Pancreas (tissue), 10 donors: ENCODE results near the gene UBAC2. TPM values are rescaled to one million over a fixed set of nuclear protein-coding genes. Genes with fewer than 3 reads are reported as not detected.

Experiments used
- ATAC-seq, 4 donors: fragments of 200-7000 bp; cut with Tn5 transposase; one replicate each; pipeline versions ENCODE4 v1.8.0 to v1.9.1; 2020; ENCODE audit warnings: mild to moderate bottlenecking in 4 of 4, moderate library complexity in 4 of 4
- DNase-seq, 6 donors: peaks; one replicate each; pipeline ENCODE4 v3.0.0-alpha.2; 2020
- FAIRE-seq: peaks from 2 replicates; lab custom pipeline; 2012; peaks lifted over from hg19 to GRCh38; lab: Jason Lieb, UNC
- H3K27ac ChIP-seq, 4 donors: fragments of 200-600 bp; sonication (generic); 1 replicate in 3 of 4; 2 replicates in 1 of 4; pipeline versions ENCODE4 v1.5.0 to v1.8.0; 2020
- H3K27me3 ChIP-seq, 4 donors: fragments of 200-600 bp; one replicate each; pipeline ENCODE4 v1.8.0; 2021
- H3K36me3 ChIP-seq, 3 donors: fragments of 200-600 bp; sonication (generic) in 1 of 3; one replicate each; pipeline versions ENCODE4 v1.5.0 to v1.8.0; 2020 to 2021
- H3K4me1 ChIP-seq, 3 donors: fragments of 200-600 bp; one replicate each; pipeline ENCODE4 v1.8.0; 2021
- H3K4me3 ChIP-seq, 4 donors: fragments of 200-600 bp; sonication (generic) in 2 of 4; one replicate each; pipeline versions ENCODE4 v1.5.0 to v1.8.0; 2020 to 2021
- H3K9me3 ChIP-seq, 4 donors: fragments of 200-600 bp; one replicate each; pipeline ENCODE4 v1.8.0; 2021
- CTCF ChIP-seq, 4 donors: fragments of 200-600 bp; sonication (generic) in 3 of 4; IDR thresholded peaks; one replicate each; pipeline versions ENCODE4 v1.5.0 to v1.8.0; 2021; ENCODE audit warnings: antibody characterized with exemption in 4 of 4
- WGBS, 2 donors: extraction: QIAGEN DNeasy Blood & Tissue Kit; methylation state at CpG; one replicate each; pipeline ENCODE4 v1.1.7; 2013; 5-methylcytosine and 5-hydroxymethylcytosine counted together
- intact Hi-C, 3 donors: fragments of 100-400 bp; cut with DNase I; formaldehyde crosslinking; loops; one replicate each; pipeline versions ENCODE4 v1.11.1 to v1.14.2; 2022
- polyA plus RNA-seq, 2 donors: library from polyadenylated mRNA; stranded (reverse); fragments of 200-250 nt; gene quantifications; one replicate each; pipeline ENCODE4 v1.2.3, GENCODE V29; 2013
- total RNA-seq, 6 donors: library from RNA; stranded (reverse); fragmentation: NEBNext Ultra II Directional in 4 of 6; extraction: Animal tissue kit (Norgen Biotek cat#: 25700) in 4 of 6; gene quantifications; one replicate each; pipeline versions ENCODE4 v1.2.1 to v1.2.4, GENCODE V29; 2021 to 2023
- donor health status: healthy with polysubstance abuse.
- donor health status: DM: no; HTN: no; CAD: no; lungs with moderate emphysema.
- donor health status: DM: no; HTN: no; CAD: no.
- donor health status: control.
- donor health status: control.
- donor health status: Bipolar disorder and iron deficiency.
- donor health status: DM: yes; HTN: yes; CAD: no.
- donor health status: DM: no; HTN: no; CAD: no.
- donor health status: DM: no; HTN: no; CAD: no.
- donor health status: DM: yes; HTN: yes; CAD: no.

Gene UBAC2
- total and polyA plus RNA-seq, 8 donors: 17.5 to 29.5 (median 26.9) TPM

- H3K4me1 ChIP-seq: peaks cover 0 to 7% (median 5%) of the 10 kb centered on the region in 3 donors
- intact Hi-C loops: no loop called here
- H3K27ac ChIP-seq: no peak overlapping the region
- WGBS, 2 donors: 31 to 40% methylated on average over 1 of the region's 1 CpG
- no peaks in the 10 kb centered on the region for H3K27me3 ChIP-seq
- ATAC-seq: no peak
- TF ChIP-seq CTCF (IDR thresholded peaks at IDR 0.05): no peak
- DNase-seq: no peak
- no peak overlapping the region for H3K4me3 ChIP-seq
- no peaks in the 10 kb centered on the region for H3K36me3 ChIP-seq
- H3K9me3 ChIP-seq: no peaks in the 10 kb centered on the region
- FAIRE-seq: no peak
Measured at GRCh38 chr13:99313941-99314340, 113.3 kb downstream of the UBAC2 start.

GRCh38 chr13:99314640-99315176 lies 114.1 kb downstream of the UBAC2 start:
- no peak for DNase-seq
- intact Hi-C loops: no loop called here
- H3K27me3 ChIP-seq: no peaks in the 10 kb centered on the region
- WGBS, 2 donors: 87 to 89% methylated on average over 10 of the region's 10 CpGs
- no peaks in the 10 kb centered on the region for H3K36me3 ChIP-seq
- H3K9me3 ChIP-seq: no peaks in the 10 kb centered on the region
- ATAC-seq: no peak
- FAIRE-seq: no peak
- H3K27ac ChIP-seq: no peak overlapping the region
- peaks cover 0 to 7% (median 5%) of the 10 kb centered on the region in 3 donors for H3K4me1 ChIP-seq
- no peak for TF ChIP-seq CTCF (IDR thresholded peaks at IDR 0.05)
- H3K4me3 ChIP-seq: no peak overlapping the region

GRCh38 chr13:99315186-99315585 lies 114.5 kb downstream of the UBAC2 start:
- no peak overlapping the region for H3K27ac ChIP-seq
- ATAC-seq (no peak), FAIRE-seq (no peak), DNase-seq (no peak)
- intact Hi-C loops: no loop called here
- no peaks in the 10 kb centered on the region for H3K36me3 ChIP-seq
- no peak overlapping the region for H3K4me3 ChIP-seq
- no peaks in the 10 kb centered on the region for H3K9me3 ChIP-seq
- no peak for TF ChIP-seq CTCF (IDR thresholded peaks at IDR 0.05)
- WGBS, 2 donors: 93% methylated on average over 6 of the region's 6 CpGs
- peaks cover 0 to 7% (median 5%) of the 10 kb centered on the region in 3 donors for H3K4me1 ChIP-seq
- H3K27me3 ChIP-seq: no peaks in the 10 kb centered on the region

GRCh38 chr13:99316224-99316623 lies 115.6 kb downstream of the UBAC2 start:
- DNase-seq (no peak), FAIRE-seq (no peak), ATAC-seq (peak in 2 of 4 donors; percentile 19 to 20)
- Histone ChIP-seq H3K4me1 (peaks cover 5 to 7% (median 7%) of the 10 kb centered on the region in 3 donors), H3K27me3 (no peaks in the 10 kb centered on the region), H3K27ac (no peak overlapping the region), H3K36me3 (no peaks in the 10 kb centered on the region), H3K4me3 (no peak overlapping the region), H3K9me3 (no peaks in the 10 kb centered on the region)
- 86 to 92% methylated on average over 2 of the region's 2 CpGs for WGBS, 2 donors
- intact Hi-C loops: no loop called here
- no peak for TF ChIP-seq CTCF (IDR thresholded peaks at IDR 0.05)

- H3K4me3 ChIP-seq: no peak overlapping the region
- peaks cover 5 to 10% (median 7%) of the 10 kb centered on the region in 3 donors for H3K4me1 ChIP-seq
- 37 to 40% methylated on average over 6 of the region's 6 CpGs for WGBS, 2 donors
- H3K9me3 ChIP-seq: no peaks in the 10 kb centered on the region
- peak; percentile 79 to 91 (median 84) for ATAC-seq
- FAIRE-seq: no peak
- H3K27me3 ChIP-seq: no peaks in the 10 kb centered on the region
- H3K36me3 ChIP-seq: no peaks in the 10 kb centered on the region
- intact Hi-C loops: no loop called here
- TF ChIP-seq CTCF (IDR thresholded peaks at IDR 0.05): no peak
- no peak overlapping the region for H3K27ac ChIP-seq
- peak in 4 of 6 donors; percentile 50 to 70 (median 58) for DNase-seq
Measured at GRCh38 chr13:99316657-99317256, 116.1 kb downstream of the UBAC2 start.
